ENCODE data around the gene KIZ. TPM values are rescaled to one million over a fixed set of nuclear protein-coding genes. Genes with fewer than 3 reads are reported as not detected.

Gene KIZ
- total RNA-seq, 2 experiments from 2014 or later = 31.1 to 33.8 TPM

DNA sequence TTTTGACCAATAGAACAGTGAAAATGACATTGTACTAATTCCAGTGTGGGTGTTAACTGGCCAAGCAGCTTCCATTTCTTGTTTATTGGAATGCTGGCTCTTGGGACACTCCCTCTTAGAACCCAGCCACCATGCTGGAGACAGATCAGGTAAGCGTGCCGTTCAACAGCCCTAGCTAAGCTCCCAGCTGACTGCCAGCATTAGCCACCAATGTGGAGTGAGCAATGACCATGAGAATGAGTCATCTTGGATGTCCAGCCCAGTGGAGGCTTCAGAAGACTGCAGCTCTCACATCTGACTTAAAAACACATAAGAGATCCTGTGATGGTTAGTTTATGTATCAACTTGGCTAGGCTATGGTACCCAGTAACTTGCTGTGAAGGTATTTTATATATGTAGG, 16.7 kb upstream of the KIZ start:
- intact Hi-C loops (cut with DNase I, micrococcal nuclease) = loop anchor here (5.0 to 10.0 kb wide), 3 partner anchors 286 to 398 kb away; partner anchors contain the start of gene NKX2-4 (in 2 of the 2)
- no peak overlapping the region for H3K27ac Mint-ChIP-seq
- H3K27me3 Mint-ChIP-seq = peaks cover 93% of the 10 kb centered on the region
- ChIA-PET POLR2A (no interaction called here), CTCF (no interaction called here)
- TF ChIP-seq, protein P1, sequence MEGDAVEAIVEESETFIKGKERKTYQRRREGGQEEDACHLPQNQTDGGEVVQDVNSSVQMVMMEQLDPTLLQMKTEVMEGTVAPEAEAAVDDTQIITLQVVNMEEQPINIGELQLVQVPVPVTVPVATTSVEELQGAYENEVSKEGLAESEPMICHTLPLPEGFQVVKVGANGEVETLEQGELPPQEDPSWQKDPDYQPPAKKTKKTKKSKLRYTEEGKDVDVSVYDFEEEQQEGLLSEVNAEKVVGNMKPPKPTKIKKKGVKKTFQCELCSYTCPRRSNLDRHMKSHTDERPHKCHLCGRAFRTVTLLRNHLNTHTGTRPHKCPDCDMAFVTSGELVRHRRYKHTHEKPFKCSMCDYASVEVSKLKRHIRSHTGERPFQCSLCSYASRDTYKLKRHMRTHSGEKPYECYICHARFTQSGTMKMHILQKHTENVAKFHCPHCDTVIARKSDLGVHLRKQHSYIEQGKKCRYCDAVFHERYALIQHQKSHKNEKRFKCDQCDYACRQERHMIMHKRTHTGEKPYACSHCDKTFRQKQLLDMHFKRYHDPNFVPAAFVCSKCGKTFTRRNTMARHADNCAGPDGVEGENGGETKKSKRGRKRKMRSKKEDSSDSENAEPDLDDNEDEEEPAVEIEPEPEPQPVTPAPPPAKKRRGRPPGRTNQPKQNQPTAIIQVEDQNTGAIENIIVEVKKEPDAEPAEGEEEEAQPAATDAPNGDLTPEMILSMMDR (IDR thresholded peaks at IDR 0.05) = no peak
- no peak overlapping the region for H3K4me3 Mint-ChIP-seq
- Histone ChIP-seq H3K27me3 (ENCODE audit: control insufficient read depth in 1 of 2, insufficient read depth in 2 of 2, low read length in 2 of 2) (peaks cover 42 to 60% of the 10 kb centered on the region in 2 experiments), H3K36me3 (ENCODE audit: insufficient read depth, low read length) (no peaks in the 10 kb centered on the region), H3K27ac (ENCODE audit: low read depth in 1 of 2, low read length in 2 of 2) (no peak overlapping the region), H3K4me3 (ENCODE audit: low read length) (no peak overlapping the region), H3K9me3 (ENCODE audit: control insufficient read depth in 1 of 2, insufficient read depth in 1 of 2, low read length in 2 of 2) (peaks cover 0 to 24% of the 10 kb centered on the region in 2 experiments), H3K4me1 (ENCODE audit: insufficient read depth, low read length) (peaks cover 18% of the 10 kb centered on the region)
- peaks cover 9% of the 10 kb centered on the region for H3K4me1 Mint-ChIP-seq (ENCODE audit: low read depth)
- DNase-seq (no peak), ATAC-seq (ENCODE audit: poor library complexity) (no peak)
- H3K9me3 Mint-ChIP-seq = peaks cover 3% of the 10 kb centered on the region
- no peaks in the 10 kb centered on the region for H3K36me3 Mint-ChIP-seq (ENCODE audit: low read depth)

DNA sequence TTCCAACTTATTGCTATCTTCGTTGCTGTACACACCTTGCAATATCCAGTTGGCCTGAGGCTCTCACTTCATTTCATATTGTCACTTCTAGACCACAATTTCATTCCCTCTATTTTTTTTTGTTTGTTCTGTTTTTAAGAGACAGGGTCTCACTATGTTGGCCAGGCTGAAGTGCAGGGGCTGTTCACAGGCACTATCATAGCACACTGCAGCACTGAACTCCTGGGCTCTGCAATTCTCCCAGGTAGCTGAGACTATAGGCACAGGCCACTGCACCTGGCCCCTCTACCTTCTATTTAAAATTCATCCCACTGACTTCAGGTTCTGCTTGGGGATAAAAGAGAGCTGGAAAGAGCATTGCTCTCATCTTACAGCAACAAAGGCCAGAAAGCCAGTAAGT, 15.1 kb upstream of the KIZ start:
- H3K27me3 ChIP-seq (ENCODE audit: control insufficient read depth in 1 of 2, insufficient read depth in 2 of 2, low read length in 2 of 2) = peaks cover 27 to 44% of the 10 kb centered on the region in 2 experiments
- H3K36me3 Mint-ChIP-seq (ENCODE audit: low read depth) = no peaks in the 10 kb centered on the region

DNA sequence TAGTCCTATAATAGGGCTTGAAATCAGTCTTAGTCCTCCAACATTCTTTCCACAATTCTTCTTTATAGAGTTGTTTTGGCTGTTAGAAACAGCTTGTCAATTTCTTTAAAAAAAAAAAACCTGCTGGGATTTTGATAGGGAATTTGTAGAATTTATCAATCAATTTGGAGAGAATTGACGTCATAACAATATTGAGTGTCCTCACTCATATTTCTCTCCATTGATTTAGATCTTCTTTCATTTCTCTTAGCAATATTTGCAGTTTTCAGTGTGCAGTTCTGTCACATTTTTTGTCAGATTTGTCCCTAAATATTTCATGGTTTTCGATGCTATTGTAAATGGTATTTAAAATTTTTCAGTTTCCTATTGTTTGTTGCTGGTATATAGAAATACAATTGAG, 14.5 kb upstream of the KIZ start:
- peaks cover 87% of the 10 kb centered on the region for H3K27me3 Mint-ChIP-seq
- intact Hi-C loops (cut with DNase I, micrococcal nuclease) = no loop called here

More for the DNA sequence above, 15.1 kb upstream of the KIZ start:
- no peaks in the 10 kb centered on the region for H3K36me3 ChIP-seq (ENCODE audit: insufficient read depth, low read length)
- H3K9me3 ChIP-seq (ENCODE audit: control insufficient read depth in 1 of 2, insufficient read depth in 1 of 2, low read length in 2 of 2) = peaks cover 0 to 8% of the 10 kb centered on the region in 2 experiments
- no peak overlapping the region for H3K27ac ChIP-seq (ENCODE audit: low read depth in 1 of 2, low read length in 2 of 2)
- DNase-seq (no peak), ATAC-seq (ENCODE audit: poor library complexity) (no peak)
- ChIA-PET POLR2A (interaction anchor here (0.6 kb wide), 1 partner anchor 575 kb away, joined by 4 read pairs; no protein-coding TSS in a partner anchor), CTCF (no interaction called here)
- Mint-ChIP-seq H3K4me3 (no peak overlapping the region), H3K27me3 (peaks cover 87% of the 10 kb centered on the region), H3K9me3 (peaks cover 3% of the 10 kb centered on the region), H3K4me1 (ENCODE audit: low read depth) (peaks cover 4% of the 10 kb centered on the region), H3K27ac (no peak overlapping the region)
- peaks cover 7% of the 10 kb centered on the region for H3K4me1 ChIP-seq (ENCODE audit: insufficient read depth, low read length)
- no peak overlapping the region for H3K4me3 ChIP-seq (ENCODE audit: low read length)
- intact Hi-C loops (cut with DNase I, micrococcal nuclease) = no loop called here
- TF ChIP-seq, protein P1 (IDR thresholded peaks at IDR 0.05) = no peak

More for the DNA sequence above, 14.5 kb upstream of the KIZ start:
- H3K27ac Mint-ChIP-seq = no peak overlapping the region
- Histone ChIP-seq H3K9me3 (ENCODE audit: control insufficient read depth in 1 of 2, insufficient read depth in 1 of 2, low read length in 2 of 2) (peaks cover 0 to 2% of the 10 kb centered on the region in 2 experiments), H3K4me3 (ENCODE audit: low read length) (no peak overlapping the region), H3K4me1 (ENCODE audit: insufficient read depth, low read length) (peaks cover 1% of the 10 kb centered on the region), H3K27me3 (ENCODE audit: control insufficient read depth in 1 of 2, insufficient read depth in 2 of 2, low read length in 2 of 2) (peaks cover 20 to 42% of the 10 kb centered on the region in 2 experiments), H3K27ac (ENCODE audit: low read depth in 1 of 2, low read length in 2 of 2) (no peak overlapping the region), H3K36me3 (ENCODE audit: insufficient read depth, low read length) (no peaks in the 10 kb centered on the region)
- H3K9me3 Mint-ChIP-seq = peaks cover 3% of the 10 kb centered on the region
- H3K4me3 Mint-ChIP-seq = no peak overlapping the region
- peaks cover 4% of the 10 kb centered on the region for H3K4me1 Mint-ChIP-seq (ENCODE audit: low read depth)
- ChIA-PET POLR2A (no interaction called here), CTCF (no interaction called here)
- H3K36me3 Mint-ChIP-seq (ENCODE audit: low read depth) = no peaks in the 10 kb centered on the region
- DNase-seq (no peak), ATAC-seq (ENCODE audit: poor library complexity) (no peak)
- TF ChIP-seq, protein P1 (IDR thresholded peaks at IDR 0.05) = no peak
